ENCODE measurements around the gene GALNT14. TPM values are rescaled to one million over a fixed set of nuclear protein-coding genes. Genes with fewer than 3 reads are reported as not detected.

Gene GALNT14
- total RNA-seq, 2 donors from 2014 or later: 1.6 TPM; not detected in 1

DNA sequence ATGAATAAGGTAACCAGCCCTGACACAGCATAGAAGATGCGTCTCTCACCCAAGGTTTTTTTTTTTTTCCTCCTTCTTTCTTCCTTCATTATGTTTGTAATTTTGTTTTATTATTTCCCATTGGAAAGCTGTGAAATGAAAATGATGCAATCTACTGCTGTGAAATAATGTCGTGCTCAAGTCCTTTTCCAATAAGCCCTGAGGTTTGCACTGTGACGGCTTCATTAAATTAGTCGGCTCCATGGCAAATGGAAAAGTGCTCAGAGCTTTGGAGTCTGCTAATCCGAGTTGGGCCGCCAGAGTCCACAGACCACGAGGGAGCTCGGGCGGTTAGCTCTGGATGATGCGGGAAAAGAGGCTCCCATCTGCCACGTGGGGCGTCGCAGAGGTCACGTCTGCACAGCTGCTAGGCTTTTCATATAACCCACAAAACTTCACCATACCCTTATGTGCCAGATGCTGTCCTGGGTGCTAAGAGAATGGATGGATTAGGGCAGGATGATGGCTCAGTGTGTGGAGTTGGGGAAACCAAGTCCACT lies 238.7 kb downstream of the GALNT14 start:
- TF ChIP-seq CTCF (IDR thresholded peaks at IDR 0.05): no peak
- H3K27ac ChIP-seq: no peak overlapping the region
- no peaks in the 10 kb centered on the region for H3K36me3 ChIP-seq
- DNase-seq (ENCODE audit: low spot score) (no peak), ATAC-seq (ENCODE audit: insufficient number of reproducible peaks, low FRiP score, low read depth) (no peak)
- no peak overlapping the region for H3K4me3 ChIP-seq
- no peaks in the 10 kb centered on the region for H3K27me3 ChIP-seq (replicated peaks; ENCODE audit: insufficient read depth)
- H3K4me1 ChIP-seq (ENCODE audit: control insufficient read depth in 1 of 2, low read depth in 2 of 2): no peaks in the 10 kb centered on the region
- H3K9me3 ChIP-seq: no peaks in the 10 kb centered on the region

- no peak for DNase-seq (ENCODE audit: low spot score)
- no peaks in the 10 kb centered on the region for H3K4me1 ChIP-seq (ENCODE audit: control insufficient read depth in 1 of 2, low read depth in 2 of 2)
- H3K4me3 ChIP-seq: no peak overlapping the region
Observed at GRCh38 chr2:30897539-30897938, 240.7 kb downstream of the GALNT14 start.

DNA sequence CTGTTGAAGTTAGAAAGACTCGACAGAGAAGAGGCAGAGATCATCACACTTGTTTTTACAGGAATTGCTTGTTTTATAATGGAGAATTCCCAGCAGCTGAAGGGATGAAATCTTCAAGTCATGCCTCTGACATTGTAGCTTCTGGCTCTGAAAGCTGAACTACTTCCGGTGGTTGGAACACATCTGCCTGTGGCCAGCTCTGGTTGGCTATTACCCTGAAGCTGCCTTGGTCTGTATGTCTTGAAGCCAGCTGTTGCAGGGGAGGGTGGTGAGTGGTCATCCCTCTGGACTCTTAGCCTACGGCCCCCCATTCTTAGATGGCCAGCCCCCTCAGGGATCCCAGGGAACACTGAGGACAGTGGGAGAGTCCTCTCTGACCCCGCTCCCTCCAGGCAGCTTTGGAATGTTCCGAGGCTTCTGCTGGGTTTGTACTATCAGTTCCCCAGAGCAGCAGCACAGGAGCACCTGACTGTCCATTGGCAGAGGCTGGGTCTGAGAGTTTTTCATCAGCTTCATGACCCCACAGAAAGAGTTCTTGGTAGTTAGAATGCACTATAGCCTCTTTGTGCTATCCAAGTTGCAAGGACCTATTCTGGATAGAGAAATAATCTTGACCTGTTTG lies 243.6 kb downstream of the GALNT14 start:
- no peak for ATAC-seq (ENCODE audit: insufficient number of reproducible peaks, low FRiP score, low read depth)
- H3K36me3 ChIP-seq: no peaks in the 10 kb centered on the region
- H3K4me1 ChIP-seq (ENCODE audit: control insufficient read depth in 1 of 2, low read depth in 2 of 2): no peaks in the 10 kb centered on the region
- H3K9me3 ChIP-seq: no peaks in the 10 kb centered on the region
- no peak for DNase-seq (ENCODE audit: low spot score)
- no peak overlapping the region for H3K27ac ChIP-seq
- no peaks in the 10 kb centered on the region for H3K27me3 ChIP-seq (replicated peaks; ENCODE audit: insufficient read depth)
- TF ChIP-seq CTCF (IDR thresholded peaks at IDR 0.05): no peak
- no peak overlapping the region for H3K4me3 ChIP-seq

More at GRCh38 chr2:30897539-30897938, 240.7 kb downstream of the GALNT14 start:
- no peaks in the 10 kb centered on the region for H3K9me3 ChIP-seq
- TF ChIP-seq CTCF (IDR thresholded peaks at IDR 0.05): no peak
- no peak overlapping the region for H3K27ac ChIP-seq
- no peaks in the 10 kb centered on the region for H3K36me3 ChIP-seq
- no peak for ATAC-seq (ENCODE audit: insufficient number of reproducible peaks, low FRiP score, low read depth)
- no peaks in the 10 kb centered on the region for H3K27me3 ChIP-seq (replicated peaks; ENCODE audit: insufficient read depth)

DNA sequence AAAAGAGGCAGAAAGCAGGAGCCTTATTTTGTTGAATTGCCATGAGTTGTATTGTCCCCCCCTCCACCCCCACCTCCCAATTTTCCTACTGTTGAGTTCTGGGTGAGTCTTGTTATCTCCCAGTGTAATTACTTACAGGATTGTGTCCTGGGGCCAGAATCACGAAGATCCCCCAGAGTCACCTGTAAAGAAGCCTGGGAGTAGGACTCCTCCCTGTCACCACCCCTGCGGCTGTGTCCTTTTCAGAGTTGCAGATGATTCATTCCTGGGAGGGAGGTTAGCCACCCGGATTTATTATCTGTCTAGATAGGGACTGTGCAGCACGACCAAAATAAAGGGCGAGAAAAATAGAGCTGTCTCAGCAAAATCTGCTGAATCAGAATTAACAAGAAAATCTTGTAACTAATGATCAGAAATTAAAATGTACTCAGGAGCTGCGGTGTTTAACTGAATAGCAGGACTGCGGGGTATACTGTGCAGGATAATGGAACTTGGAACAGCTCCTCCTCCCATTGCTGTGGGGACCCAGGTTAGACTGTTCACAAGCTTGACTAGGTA lies 249.3 kb downstream of the GALNT14 start:
- TF ChIP-seq CTCF (IDR thresholded peaks at IDR 0.05): no peak
- Histone ChIP-seq H3K4me3 (no peak overlapping the region), H3K27me3 (replicated peaks; ENCODE audit: insufficient read depth) (no peaks in the 10 kb centered on the region), H3K9me3 (no peaks in the 10 kb centered on the region), H3K4me1 (ENCODE audit: control insufficient read depth in 1 of 2, low read depth in 2 of 2) (no peaks in the 10 kb centered on the region), H3K36me3 (no peaks in the 10 kb centered on the region), H3K27ac (no peak overlapping the region)
- ATAC-seq (ENCODE audit: insufficient number of reproducible peaks, low FRiP score, low read depth): no peak
- DNase-seq (ENCODE audit: low spot score): no peak

GRCh38 chr2:30886080-30886479 lies 252.2 kb downstream of the GALNT14 start:
- no peak overlapping the region for H3K4me3 ChIP-seq
- no peaks in the 10 kb centered on the region for H3K9me3 ChIP-seq
- no peak for DNase-seq (ENCODE audit: low spot score)
- no peaks in the 10 kb centered on the region for H3K27me3 ChIP-seq (replicated peaks; ENCODE audit: insufficient read depth)
- no peak for TF ChIP-seq CTCF (IDR thresholded peaks at IDR 0.05)
- no peaks in the 10 kb centered on the region for H3K36me3 ChIP-seq
- no peak for ATAC-seq (ENCODE audit: insufficient number of reproducible peaks, low FRiP score, low read depth)
- H3K27ac ChIP-seq: no peak overlapping the region
- no peaks in the 10 kb centered on the region for H3K4me1 ChIP-seq (ENCODE audit: control insufficient read depth in 1 of 2, low read depth in 2 of 2)
